ENCODE data around the gene RBFOX2.
A peak's percentile ranks its signal among the peaks of the same experiment; 100 is the strongest.

RBFOX2 gene

DNA sequence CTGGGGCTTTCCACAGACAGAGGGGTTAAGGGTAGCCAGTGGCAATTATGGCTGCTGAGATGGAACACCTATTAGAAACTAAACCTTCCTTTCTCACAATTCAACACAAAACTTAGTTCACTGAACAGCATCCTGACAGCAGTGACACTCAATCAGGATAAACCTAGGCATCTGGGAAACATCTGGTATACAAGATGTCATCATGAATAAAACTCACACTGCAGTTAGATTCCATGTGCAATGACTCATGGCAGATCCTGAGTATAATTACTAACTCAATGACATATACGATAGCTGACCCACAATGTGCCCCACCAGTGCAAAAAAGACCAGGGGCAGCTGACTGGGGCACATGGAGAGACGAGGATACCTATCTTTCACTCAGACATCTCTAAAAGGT, 17.7 kb downstream of the RBFOX2 start:
- peak; percentile 94 for DNase-seq (ENCODE audit: low read depth)
- no peak overlapping the region for H3K4me3 ChIP-seq (ENCODE audit: control insufficient read depth, low read depth, low read length)
- TF ChIP-seq, protein P1, sequence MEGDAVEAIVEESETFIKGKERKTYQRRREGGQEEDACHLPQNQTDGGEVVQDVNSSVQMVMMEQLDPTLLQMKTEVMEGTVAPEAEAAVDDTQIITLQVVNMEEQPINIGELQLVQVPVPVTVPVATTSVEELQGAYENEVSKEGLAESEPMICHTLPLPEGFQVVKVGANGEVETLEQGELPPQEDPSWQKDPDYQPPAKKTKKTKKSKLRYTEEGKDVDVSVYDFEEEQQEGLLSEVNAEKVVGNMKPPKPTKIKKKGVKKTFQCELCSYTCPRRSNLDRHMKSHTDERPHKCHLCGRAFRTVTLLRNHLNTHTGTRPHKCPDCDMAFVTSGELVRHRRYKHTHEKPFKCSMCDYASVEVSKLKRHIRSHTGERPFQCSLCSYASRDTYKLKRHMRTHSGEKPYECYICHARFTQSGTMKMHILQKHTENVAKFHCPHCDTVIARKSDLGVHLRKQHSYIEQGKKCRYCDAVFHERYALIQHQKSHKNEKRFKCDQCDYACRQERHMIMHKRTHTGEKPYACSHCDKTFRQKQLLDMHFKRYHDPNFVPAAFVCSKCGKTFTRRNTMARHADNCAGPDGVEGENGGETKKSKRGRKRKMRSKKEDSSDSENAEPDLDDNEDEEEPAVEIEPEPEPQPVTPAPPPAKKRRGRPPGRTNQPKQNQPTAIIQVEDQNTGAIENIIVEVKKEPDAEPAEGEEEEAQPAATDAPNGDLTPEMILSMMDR (conservative IDR thresholded peaks at IDR 0.05; ENCODE audit: control insufficient read depth, insufficient read depth, low read depth, low read length) = no peak

DNA sequence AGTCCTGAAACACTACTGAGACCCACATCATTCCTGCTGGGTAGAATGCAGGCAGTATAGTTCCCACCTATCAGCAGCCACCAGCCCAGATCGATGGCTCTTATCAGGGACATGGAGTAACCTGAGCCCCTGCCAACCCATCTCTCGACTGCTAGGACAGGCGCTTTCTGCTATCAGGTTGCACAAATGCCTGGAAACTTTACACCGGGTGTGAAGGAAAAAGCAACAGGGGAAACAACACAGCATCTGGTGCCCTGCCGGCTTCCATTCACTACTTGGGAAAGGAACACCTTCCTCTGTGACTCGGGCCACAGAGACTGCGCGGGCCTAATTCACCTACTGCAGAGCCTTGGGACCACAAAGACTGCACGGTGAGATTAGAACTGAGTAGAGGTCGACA, 18.5 kb downstream of the RBFOX2 start:
- no peak overlapping the region for H3K4me3 ChIP-seq (ENCODE audit: control insufficient read depth, low read depth, low read length)
- no peak for DNase-seq (ENCODE audit: low read depth)
- TF ChIP-seq, protein P1 (conservative IDR thresholded peaks at IDR 0.05; ENCODE audit: control insufficient read depth, insufficient read depth, low read depth, low read length) = no peak

DNA sequence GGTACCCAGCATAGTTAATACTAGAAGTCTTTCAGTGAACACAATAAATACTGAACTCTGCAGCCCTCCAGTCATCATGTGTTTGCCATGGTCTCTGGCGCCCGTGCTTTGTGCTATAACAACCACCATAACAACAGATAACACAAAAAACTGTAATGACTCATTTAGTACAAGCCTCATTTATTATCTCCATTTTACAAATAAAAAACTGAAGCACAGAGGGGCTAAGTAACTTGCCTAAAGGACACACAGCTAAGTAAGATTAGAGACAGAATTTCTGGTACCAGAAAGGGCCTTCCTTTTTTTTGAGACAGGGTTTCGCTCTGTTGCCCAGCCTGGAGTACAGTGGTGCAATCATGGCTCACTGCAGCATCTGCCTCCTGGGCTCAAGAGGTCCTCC, 19.5 kb downstream of the RBFOX2 start:
- TF ChIP-seq, protein P1 (conservative IDR thresholded peaks at IDR 0.05; ENCODE audit: control insufficient read depth, insufficient read depth, low read depth, low read length) = no peak
- peak; percentile 67 for DNase-seq (ENCODE audit: low read depth)
- no peak overlapping the region for H3K4me3 ChIP-seq (ENCODE audit: control insufficient read depth, low read depth, low read length)

DNA sequence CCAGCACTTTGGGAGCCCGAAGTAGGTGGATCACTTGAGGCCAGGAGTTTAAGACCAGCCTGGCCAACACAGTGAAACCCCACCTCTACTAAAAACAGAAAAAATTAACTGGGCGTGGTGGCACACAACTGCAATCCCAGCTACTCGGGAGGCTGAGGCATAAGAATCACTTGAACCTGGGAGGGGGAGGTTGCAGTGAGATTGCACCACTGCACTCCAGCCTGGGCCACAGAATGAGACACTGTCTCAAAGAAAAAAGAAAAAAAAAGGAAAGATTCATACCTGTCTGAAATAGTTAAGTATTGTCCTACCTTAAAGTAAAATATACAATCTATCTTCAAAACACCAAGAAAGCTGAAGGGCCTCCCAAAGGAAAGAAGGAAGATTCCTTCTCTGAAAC, 20.1 kb downstream of the RBFOX2 start:
- no peak for DNase-seq (ENCODE audit: low read depth)
- H3K4me3 ChIP-seq (ENCODE audit: control insufficient read depth, low read depth, low read length) = no peak overlapping the region
- TF ChIP-seq, protein P1 (conservative IDR thresholded peaks at IDR 0.05; ENCODE audit: control insufficient read depth, insufficient read depth, low read depth, low read length) = no peak

DNA sequence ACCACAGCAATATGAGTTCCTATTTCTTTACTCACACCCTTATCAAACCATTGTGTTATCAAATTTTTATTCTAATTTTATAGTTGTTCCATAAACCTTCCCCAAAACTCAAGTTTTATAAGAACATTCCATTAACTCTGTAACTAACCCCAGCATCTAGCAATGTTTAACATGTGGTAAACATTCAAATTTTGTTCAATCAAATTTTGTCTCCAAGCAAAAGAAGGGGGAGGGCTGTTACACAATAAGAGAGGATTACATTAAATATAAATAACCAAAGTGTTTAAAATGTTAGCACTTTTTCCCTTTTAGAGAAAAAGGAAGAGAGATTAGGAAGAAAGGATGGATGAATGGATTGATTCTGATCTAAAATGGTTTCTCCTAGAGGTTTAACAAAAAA, 20.5 kb downstream of the RBFOX2 start:
- H3K4me3 ChIP-seq (ENCODE audit: control insufficient read depth, low read depth, low read length) = no peak overlapping the region
- no peak for DNase-seq (ENCODE audit: low read depth)
- TF ChIP-seq, protein P1 (conservative IDR thresholded peaks at IDR 0.05; ENCODE audit: control insufficient read depth, insufficient read depth, low read depth, low read length) = no peak

DNA sequence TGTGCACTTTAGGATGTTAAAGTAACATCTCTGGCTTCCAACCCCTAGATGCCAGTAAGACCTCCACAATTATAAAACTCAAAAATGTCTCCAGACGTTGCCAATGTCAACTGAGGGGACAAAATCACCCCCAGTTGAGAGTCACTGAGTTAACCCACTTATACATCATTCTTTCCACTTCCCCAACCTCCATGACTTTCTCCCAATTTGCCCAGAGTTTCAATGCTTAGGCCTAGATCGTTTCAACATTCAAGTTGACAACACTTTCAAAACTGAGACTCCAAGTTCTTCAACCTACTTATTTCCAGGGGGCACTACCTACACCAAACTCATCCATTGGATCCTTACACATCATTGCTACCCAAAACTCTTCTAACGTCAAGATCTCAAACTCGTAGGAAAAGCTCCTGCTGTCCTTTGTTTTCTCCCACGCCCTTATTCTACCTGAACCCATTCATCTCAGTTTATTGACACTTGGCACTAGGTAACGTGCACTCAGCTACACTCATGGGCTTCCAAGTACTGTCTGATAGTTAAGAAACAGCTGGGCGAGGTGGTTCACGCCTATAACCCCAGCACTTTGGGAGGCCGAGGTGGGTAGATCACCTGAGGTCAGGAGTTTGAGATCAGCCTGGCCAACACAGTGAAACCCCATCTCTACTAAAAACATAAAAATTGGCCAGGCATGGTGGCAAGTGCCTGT, 24.5 kb downstream of the RBFOX2 start:
- DNase-seq (ENCODE audit: low read depth) = no peak
- TF ChIP-seq, protein P1 (conservative IDR thresholded peaks at IDR 0.05; ENCODE audit: control insufficient read depth, insufficient read depth, low read depth, low read length) = no peak
- H3K4me3 ChIP-seq (ENCODE audit: control insufficient read depth, low read depth, low read length) = no peak overlapping the region
